B cell (primary cell): ENCODE results near the gene PITPNB. TPM values are rescaled to one million over a fixed set of nuclear protein-coding genes. Genes with fewer than 3 reads are reported as not detected.

Experiments used
- ATAC-seq: fragments of 200-7000 bp; cut with Tn5 transposase; one replicate; pipeline ENCODE4 v1.10.0; 2021; ENCODE audit warnings: low read depth, mild to moderate bottlenecking, moderate number of reproducible peaks, moderate library complexity
- CTCF ChIA-PET: fragments of 350-600 bp; sonication (Branson Sonifier 250); formaldehyde crosslinking; loops from one replicate; lab custom pipeline; 2021; ENCODE audit warnings: antibody characterized with exemption, inconsistent platforms; lab: Charles Lee
- POLR2A ChIA-PET: fragments of 350-600 bp; sonication (Branson Sonifier 250); formaldehyde crosslinking; loops from one replicate; lab custom pipeline; 2021; ENCODE audit warnings: antibody characterized with exemption; lab: Charles Lee
- DNase-seq: peaks from one replicate; pipeline ENCODE4 v3.0.0; 2013
- H2AFZ ChIP-seq: 2 replicates; pipeline ENCODE4 v1.6.1; 2012; ENCODE audit warnings: mild to moderate bottlenecking, low read depth, low read length; ENCODE audit not compliant: insufficient read depth, poor library complexity, severe bottlenecking
- H3K27ac ChIP-seq, 2 donors: 1 replicate in 1 of 2; 2 replicates in 1 of 2; pipeline ENCODE4 v1.5.1; 2012 to 2013; ENCODE audit warnings: low read length in 2 of 2, mild to moderate bottlenecking in 2 of 2, moderate library complexity in 1 of 2
- H3K27me3 ChIP-seq, 4 experiments: fragments of 200-600 bp in 1 of 4; sonication (generic) in 1 of 4; replicated peaks in 1 of 4; 1 replicate in 2 of 4; 2 replicates in 2 of 4; pipeline versions ENCODE4 v1.6.1 to v1.7.0; 2013 to 2016; ENCODE audit warnings: low read length in 3 of 4, mild to moderate bottlenecking in 2 of 4, mixed read lengths in 1 of 4, moderate library complexity in 1 of 4; ENCODE audit not compliant: insufficient read depth in 4 of 4, control insufficient read depth in 3 of 4; ENCODE audit errors: control extremely low read depth in 1 of 4
- H3K36me3 ChIP-seq, 2 experiments: replicated peaks in 1 of 2; 1 replicate in 1 of 2; 2 replicates in 1 of 2; pipeline versions ENCODE4 v1.6.1 to v1.7.1; 2013; ENCODE audit warnings: low read length in 1 of 2; ENCODE audit not compliant: insufficient read depth in 2 of 2, control insufficient read depth in 1 of 2; ENCODE audit errors: control extremely low read depth in 1 of 2, extremely low read depth in 1 of 2
- H3K4me1 ChIP-seq, 2 donors: fragments of 200-600 bp in 1 of 2; sonication (generic) in 1 of 2; 1 replicate in 1 of 2; 2 replicates in 1 of 2; pipeline versions ENCODE4 v1.5.1 to v1.6.1; 2013 to 2017; ENCODE audit warnings: low read length in 2 of 2; ENCODE audit not compliant: control insufficient read depth in 2 of 2, insufficient read depth in 2 of 2
- H3K4me2 ChIP-seq: replicated peaks from 2 replicates; pipeline ENCODE3; 2012; ENCODE audit warnings: mild to moderate bottlenecking, low read depth, low read length; ENCODE audit not compliant: poor library complexity, severe bottlenecking
- H3K4me3 ChIP-seq, 5 experiments: fragments of 200-600 bp in 1 of 5; sonication (generic) in 1 of 5; 1 replicate in 3 of 5; 2 replicates in 2 of 5; pipeline versions ENCODE4 v1.5.1 to v1.7.0; 2011 to 2016; ENCODE audit warnings: low read length in 4 of 5, mild to moderate bottlenecking in 4 of 5, low read depth in 2 of 5, control low read depth in 1 of 5, moderate library complexity in 1 of 5; ENCODE audit not compliant: insufficient read depth in 1 of 5; ENCODE audit errors: control extremely low read depth in 1 of 5, extremely low read depth in 1 of 5
- H3K79me2 ChIP-seq: fragments of 200-600 bp; sonication (generic); one replicate; pipeline ENCODE4 v1.6.0; 2016; ENCODE audit warnings: low read length; ENCODE audit not compliant: control insufficient read depth, insufficient read depth
- H3K9ac ChIP-seq: fragments of 200-600 bp; sonication (generic); 2 replicates; pipeline ENCODE4 v1.6.1; 2017; ENCODE audit warnings: mild to moderate bottlenecking, low read length, moderate library complexity
- H3K9me3 ChIP-seq, 3 donors: one replicate each; pipeline versions ENCODE4 v1.6.1 to v1.7.1; 2013; ENCODE audit warnings: low read length in 2 of 3; ENCODE audit not compliant: control insufficient read depth in 2 of 3, insufficient read depth in 1 of 3; ENCODE audit errors: control extremely low read depth in 1 of 3
- H4K20me1 ChIP-seq: 2 replicates; pipeline ENCODE4 v1.6.0; 2012; ENCODE audit warnings: mild to moderate bottlenecking, low read length; ENCODE audit not compliant: insufficient read depth, control insufficient read depth, poor library complexity, severe bottlenecking
- H3K27ac Mint-ChIP-seq: one replicate; pipeline ENCODE4 v1.8.0; 2021; ENCODE audit warnings: mixed read lengths
- H3K27me3 Mint-ChIP-seq: one replicate; pipeline ENCODE4 v1.8.0; 2021; ENCODE audit warnings: mixed read lengths
- H3K4me1 Mint-ChIP-seq: one replicate; pipeline ENCODE4 v1.8.0; 2021; ENCODE audit warnings: mixed read lengths
- H3K4me3 Mint-ChIP-seq: one replicate; pipeline ENCODE4 v1.8.0; 2021; ENCODE audit warnings: mixed read lengths
- H3K9me3 Mint-ChIP-seq: one replicate; pipeline ENCODE4 v1.8.0; 2022; ENCODE audit warnings: mixed read lengths; ENCODE audit not compliant: insufficient read depth
- CTCF ChIP-seq: fragments of 200-600 bp; IDR thresholded peaks from one replicate; pipeline ENCODE4 v1.8.0; 2022; ENCODE audit warnings: antibody characterized with exemption, mild to moderate bottlenecking
- EZH2 ChIP-seq: IDR thresholded peaks from 2 replicates; pipeline ENCODE4 v1.6.1; 2012; ENCODE audit warnings: borderline replicate concordance, low read depth, mild to moderate bottlenecking, moderate library complexity, low read length; ENCODE audit not compliant: insufficient read depth, poor library complexity, severe bottlenecking
- WGBS: methylation state at CpG from one replicate; pipeline ENCODE4 v1.1.5; 2013; ENCODE audit warnings: missing lambda C conversion rate; ENCODE audit not compliant: insufficient coverage; 5-methylcytosine and 5-hydroxymethylcytosine counted together
- intact Hi-C: fragments of 100-400 bp; cut with micrococcal nuclease; formaldehyde crosslinking; loops from one replicate; pipeline ENCODE4 v1.10.0; 2022
- polyA plus RNA-seq: library from polyadenylated mRNA; depleted of rRNA; stranded (reverse); fragments of >200 nt; gene quantifications from 2 replicates; pipeline ENCODE4 v1.2.3, GENCODE V29; 2012
- total RNA-seq, 2 donors: library from RNA; stranded (reverse); fragments of 120-200 nt in 1 of 2; gene quantifications; 1 replicate in 1 of 2; 2 replicates in 1 of 2; pipeline versions ENCODE4 v1.2.3 to v1.2.4, GENCODE V29; 2013 to 2022

The PITPNB gene
- total and polyA plus RNA-seq, 2 donors (not counting 1 experiment from before 2014, with no cell fraction given), result 17.5 to 82.3 TPM

GRCh38 chr22:27966168-27967064, 47.4 kb upstream of the PITPNB start:
- Mint-ChIP-seq H3K4me1 (no peaks in the 10 kb centered on the region), H3K4me3 (no peak overlapping the region), H3K9me3 (no peaks in the 10 kb centered on the region), H3K27ac (no peak overlapping the region), H3K27me3 (no peaks in the 10 kb centered on the region)
- TF ChIP-seq CTCF (no peak), EZH2 (no peak)
- intact Hi-C loops, result no loop called here
- Histone ChIP-seq H3K4me1 (no peaks in the 10 kb centered on the region), H3K27me3 (no peaks in the 10 kb centered on the region), H3K4me3 (no peak overlapping the region), H3K79me2 (no peaks in the 10 kb centered on the region), H3K27ac (no peak overlapping the region), H3K9me3 (no peaks in the 10 kb centered on the region), H3K9ac (no peak overlapping the region), H4K20me1 (no peaks in the 10 kb centered on the region), H2AFZ (no peak overlapping the region), H3K4me2 (no peak overlapping the region), H3K36me3 (no peaks in the 10 kb centered on the region)
- CTCF ChIA-PET, result interaction anchor here (0.6 to 1.0 kb wide), 2 partner anchors 19 to 80 kb away, joined by 3 to 5 read pairs; no protein-coding TSS in a partner anchor
- DNase-seq, result no peak
- POLR2A ChIA-PET, result no interaction called here
- WGBS, result 92% methylated on average over 11 of the region's 15 CpGs
- no peak for ATAC-seq
